NCI-H1092 treated with DMSO at 0.1 percent for 48 hours (cell line): Measurements from ENCODE around the gene NFATC1.
A peak's percentile ranks its signal among the peaks of the same experiment; 100 is the strongest.

Experiments
- DNase-seq: peaks from one replicate; lab custom pipeline; 2025; lab: John Stamatoyannopoulos, UW

NFATC1 gene

DNA sequence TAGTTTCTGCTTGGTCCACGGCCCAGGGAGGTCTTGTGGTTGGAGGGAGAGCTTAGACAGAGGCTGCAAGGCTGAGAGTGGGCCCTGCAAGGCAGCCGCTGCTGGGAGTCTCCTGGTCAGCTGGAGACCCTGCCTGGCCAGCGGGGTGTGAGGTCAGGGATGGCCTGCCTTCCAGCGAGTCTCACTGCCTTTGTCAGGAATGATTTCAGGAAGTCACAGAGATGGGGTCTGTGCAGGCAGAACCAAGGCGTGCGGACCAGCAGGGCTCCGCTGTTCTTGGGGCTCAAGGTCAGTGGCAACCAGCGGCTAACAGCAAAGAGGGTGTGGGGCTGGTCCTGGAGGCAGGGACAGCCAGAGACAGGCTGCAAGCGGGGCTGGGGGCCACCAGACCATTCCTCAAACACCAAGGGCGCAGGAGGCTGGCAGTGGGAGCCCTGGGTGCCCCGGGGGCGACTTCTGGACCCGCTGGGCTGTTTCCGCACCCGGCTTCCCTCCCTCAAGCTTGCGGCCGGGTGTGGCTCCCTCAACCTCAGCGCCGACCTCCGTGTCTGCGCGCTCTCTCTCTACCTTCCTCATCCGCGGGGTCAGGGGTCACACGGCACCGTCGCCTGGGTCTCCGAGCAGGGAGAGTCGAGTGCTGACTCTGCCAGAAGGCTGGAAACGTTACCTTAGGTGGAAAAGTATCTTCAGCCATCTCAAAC, 159.4 kb downstream of the NFATC1 start:
- DNase-seq = no peak

DNA sequence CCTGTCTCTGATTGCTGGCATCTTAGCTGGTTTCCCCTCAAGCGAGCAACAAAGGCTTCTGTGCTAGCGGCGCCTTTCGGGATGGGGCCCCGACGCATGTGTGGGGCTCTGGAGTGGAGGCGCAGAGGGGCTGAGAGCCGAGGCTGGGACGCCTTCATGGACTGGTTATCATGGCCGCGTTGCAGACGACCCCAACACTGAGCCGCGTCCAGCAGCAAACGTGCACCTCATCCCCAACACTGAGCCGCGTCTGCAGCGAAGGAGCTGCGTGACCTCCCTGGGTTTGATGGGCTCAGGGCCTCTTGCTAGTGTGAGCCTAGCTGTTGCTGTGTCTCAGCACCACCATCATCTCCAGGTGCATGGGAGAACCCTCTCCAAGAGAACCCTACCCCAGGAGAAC, 160.2 kb downstream of the NFATC1 start:
- DNase-seq = no peak

DNA sequence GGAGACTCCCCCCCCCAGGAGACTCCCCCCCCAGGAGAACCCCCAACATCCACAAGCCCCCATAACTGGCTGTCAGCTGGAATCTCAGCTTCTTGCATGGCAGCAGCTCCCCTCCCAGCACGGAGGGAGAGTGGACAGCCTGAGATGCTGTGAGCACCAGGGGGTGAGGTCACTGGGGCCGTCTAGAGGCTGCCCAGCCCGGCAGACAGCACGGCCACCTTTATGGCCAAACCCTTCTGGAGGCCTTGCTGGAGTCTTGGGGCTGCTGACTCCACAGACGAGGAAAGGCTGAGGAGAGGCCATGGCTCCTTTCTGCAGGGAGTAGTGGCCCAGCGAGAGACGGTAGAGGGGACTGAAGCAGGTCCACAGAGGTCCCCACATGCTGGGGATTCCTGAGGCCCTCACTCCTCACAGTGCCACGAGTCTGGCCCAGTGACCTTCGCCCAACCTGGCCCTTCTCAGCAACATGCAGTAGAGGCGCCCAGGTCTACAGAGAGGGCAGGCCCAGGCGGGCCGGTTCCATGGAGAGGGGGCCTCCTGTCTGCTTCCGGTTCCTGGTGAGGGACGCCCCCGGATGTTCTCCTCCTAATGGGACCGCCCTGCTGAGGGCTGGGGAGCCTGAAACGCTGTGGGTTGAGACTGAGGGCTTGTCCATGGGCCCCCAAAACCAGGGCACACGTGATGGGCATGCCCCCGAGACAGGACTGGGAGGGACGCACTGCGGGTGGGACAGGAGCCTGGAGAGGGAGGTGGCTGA, 161.3 kb downstream of the NFATC1 start:
- no peak for DNase-seq

DNA sequence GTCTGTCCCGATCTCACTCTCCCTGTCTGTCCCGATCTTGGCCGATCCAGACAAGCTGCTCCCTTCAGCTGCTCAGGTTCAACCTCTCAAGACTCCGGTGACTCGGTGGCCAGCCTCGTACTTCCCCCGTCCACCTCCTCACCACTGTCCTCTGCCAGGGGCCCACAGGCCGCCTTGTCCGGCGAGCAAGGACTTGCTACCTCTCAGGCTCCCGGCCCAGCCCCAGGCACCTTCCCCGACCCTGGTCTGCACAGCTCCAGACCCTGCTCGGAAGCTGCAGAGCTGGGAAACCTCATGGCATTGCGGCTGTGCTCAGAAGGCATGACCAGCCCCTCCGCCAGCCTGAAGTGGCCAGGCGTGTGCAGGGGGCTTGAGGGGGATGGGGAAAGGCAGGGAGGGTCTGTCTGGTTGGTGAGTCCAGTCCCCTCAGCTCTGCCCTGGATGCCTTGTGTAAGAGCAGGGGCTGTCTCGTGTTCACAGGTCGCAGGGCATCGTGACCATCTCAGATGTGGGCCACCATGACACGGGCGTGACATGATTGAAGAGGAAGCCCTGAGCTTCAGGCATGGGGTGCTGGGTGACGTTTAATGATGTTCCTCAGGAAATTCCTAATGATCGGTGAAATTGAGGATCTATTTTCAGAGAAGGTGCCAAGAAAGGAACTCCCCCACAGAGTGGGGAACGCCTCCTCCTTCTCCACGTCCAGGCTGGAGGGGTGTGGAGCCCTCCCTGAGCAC, 162.6 kb downstream of the NFATC1 start:
- no peak for DNase-seq

DNA sequence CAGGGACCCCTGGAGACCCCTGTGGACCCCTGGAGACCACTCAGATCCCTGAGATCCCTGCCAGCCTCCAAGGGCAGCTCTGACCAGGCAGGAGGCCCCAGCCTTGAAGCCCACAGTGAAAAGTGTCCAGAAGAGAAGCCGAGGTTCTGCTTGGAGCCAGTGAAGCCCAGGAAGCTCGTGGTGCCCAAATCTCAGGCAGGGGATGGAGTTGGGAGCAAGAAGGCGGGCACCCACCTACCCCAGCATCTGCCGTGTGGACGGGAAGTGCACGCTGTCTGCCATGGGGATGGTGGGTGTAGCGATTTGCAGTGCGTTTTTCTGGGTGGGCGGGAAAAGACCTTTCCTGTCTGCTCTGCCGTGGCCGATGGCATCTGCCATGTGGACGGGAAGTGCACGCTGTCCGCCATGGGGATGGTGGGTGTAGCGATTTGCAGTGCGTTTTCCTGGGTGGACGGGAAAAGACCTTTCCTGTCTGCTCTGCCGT, 163.2 kb downstream of the NFATC1 start:
- DNase-seq = no peak

DNA sequence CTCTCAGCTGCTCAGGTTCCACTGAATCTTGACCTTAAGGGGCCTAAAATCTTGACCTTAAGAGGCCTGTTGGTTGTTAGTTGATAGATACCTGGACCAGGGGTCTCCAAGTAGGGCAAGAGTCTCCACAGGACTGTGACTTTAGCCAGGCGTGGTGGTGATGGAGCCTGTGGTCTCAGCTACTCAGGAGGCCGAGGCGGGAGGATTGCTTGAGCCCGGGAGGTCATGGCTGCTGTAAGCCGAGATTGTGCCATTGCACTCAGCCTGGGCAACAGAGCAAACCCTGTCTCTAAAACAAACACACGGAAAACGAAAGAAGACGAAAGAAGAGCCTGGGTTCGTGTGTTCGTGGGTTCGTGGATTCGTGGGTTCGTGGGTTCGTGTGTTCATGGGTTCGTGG, 163.7 kb downstream of the NFATC1 start:
- DNase-seq = no peak

DNA sequence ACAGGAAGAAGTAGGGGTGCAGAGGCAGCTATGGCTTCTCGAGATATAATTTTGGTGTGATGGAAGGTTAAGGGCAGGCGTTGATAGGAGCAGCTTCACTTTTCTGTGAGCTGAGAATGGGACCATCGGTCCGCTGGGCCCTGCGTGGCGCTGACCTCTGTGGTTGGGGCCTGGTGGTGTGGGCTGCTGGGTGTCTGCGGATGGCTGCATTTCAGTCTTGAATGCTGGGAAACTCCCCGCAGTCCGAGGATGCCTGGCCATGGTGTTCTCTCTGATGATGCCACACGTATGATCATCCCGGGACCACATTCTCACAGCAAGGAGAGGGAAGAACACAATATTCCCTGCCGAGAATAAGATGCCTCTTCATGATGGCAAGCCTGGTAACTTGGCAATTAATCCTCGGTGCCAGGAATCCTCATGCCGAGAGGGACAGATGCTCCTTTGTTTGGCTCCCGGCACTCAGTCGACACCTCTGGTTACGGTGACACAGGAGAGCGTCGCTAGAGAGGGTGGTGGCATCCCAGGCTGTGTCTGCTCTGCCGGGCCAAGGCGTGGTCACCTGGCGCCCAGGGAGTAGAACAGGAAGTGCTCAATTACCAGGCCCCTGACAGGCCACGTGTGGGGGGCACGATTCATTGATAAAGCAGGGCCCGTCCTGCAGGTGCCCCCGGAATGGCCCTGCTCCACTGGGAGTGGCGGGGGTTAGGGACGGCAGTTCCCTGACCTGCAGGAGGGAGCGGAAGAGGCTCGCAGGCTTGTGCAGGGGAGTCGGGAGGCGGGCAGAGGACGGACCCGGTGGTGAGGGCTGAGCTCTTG, 164.5 kb downstream of the NFATC1 start:
- DNase-seq = no peak

DNA sequence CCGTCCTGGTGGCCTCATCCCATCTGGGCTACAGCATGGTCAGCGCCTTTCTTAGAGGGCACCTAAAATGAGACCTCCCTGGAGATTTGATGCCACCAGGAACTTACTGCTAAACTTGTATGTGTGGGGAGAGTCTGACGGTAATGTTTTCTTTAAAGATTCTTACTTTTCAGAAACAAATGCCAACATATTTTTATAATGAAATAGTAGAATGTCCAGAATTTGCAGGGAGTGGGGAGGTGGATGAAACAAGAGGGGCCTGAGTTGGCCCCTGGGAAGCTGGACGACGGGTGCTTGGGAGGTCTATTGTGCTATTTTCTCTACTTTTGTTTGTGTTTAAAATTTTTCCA, 165.1 kb downstream of the NFATC1 start:
- DNase-seq = no peak

DNA sequence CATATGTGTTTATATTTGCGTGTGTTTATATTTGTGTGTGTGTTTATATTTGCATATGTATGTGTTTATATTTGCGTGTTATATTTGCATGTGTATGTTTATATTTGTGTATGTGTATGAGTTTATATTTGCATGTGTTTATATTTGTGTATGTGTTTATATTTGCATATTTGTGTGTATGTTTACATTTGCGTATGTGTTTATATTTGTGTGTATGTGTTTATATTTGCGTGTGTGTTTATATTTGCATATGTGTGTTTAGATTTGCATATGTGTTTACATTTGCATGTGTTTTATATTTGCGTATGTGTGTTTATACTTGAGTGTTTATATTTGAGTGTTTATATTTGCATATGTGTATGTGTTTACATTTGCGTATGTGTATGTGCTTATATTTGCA, 168.2 kb downstream of the NFATC1 start:
- no peak for DNase-seq

DNA sequence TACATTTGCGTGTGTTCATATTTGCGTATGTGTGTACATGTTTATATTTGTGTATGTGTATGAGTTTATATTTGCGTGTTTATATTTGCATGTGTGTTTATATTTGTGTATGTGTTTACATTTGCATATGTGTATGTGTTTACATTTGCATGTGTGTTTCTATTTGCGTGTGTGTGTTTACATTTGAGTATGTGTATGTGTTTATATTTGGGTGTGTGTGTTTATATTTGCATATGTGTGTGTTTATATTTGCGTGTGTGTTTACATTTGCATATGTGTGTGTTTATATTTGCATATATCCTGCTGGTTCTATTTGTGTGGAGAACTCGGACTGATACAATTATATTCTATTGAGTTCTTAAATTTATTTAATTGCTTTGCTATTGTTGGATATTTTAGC, 168.7 kb downstream of the NFATC1 start:
- no peak for DNase-seq

DNA sequence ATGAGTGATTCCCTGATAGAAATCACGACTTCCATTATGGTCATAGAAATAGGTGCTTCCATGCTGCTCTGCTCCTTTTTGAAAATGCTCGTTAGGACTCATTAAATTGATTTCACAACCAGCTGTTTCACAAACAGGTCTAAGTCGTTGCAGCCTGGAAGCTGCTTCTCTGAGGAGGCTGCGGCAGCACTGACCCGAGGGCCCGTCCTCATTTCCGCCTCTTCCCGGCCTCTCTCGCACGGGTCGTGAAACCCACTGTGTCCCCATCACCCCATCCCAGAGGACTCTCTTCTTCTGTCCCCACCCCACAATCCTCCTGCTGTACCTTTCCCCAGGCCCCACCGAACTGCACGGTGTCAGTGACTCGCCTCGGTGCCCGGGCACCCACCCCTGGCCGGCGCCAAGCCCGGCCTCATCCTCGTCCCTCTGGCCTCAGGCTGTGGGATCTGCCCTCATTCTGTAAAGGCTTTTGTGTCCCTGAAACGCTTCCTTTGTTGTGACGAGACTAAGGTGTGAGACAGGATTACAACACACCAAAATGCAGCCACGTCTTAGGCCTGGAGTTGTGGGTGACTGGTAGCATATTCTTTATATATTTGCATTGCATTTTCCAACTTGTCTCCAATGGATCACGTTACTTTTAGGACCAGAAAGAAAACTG, 171.2 kb downstream of the NFATC1 start:
- DNase-seq = no peak

DNA sequence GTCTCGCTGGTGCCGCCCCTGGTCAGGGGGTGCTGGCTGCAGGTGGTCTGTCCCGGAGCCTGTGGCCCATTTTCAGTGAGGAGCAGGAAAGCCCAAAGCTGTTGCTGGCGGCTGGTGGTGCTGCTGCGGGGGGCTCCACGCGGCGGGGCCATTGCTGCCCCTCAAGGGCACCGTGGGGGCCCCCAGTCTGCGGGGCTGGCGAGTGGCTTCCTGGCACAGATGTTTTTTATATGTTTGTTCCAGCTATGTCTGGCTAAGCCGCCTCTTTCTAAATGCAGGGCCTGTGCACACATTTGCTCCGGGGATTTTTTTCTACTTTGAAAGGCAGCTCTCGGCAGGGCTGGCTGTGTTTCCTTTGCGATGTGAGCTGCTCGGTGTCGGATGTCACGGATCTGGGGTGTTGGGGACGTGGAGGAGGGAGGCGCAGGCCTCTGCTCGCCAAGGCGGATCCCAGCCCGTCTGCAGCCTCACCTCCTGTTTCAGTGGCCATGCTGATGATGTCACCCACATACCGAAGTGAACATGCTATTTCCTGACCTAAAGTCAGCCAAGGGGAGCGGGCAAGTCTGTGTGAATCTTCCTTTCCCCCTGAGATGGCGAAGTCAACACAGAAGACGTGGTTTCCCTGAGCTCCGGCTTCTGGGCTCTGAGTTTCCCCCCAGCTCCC, 171.9 kb downstream of the NFATC1 start:
- DNase-seq = peak; percentile 63

DNA sequence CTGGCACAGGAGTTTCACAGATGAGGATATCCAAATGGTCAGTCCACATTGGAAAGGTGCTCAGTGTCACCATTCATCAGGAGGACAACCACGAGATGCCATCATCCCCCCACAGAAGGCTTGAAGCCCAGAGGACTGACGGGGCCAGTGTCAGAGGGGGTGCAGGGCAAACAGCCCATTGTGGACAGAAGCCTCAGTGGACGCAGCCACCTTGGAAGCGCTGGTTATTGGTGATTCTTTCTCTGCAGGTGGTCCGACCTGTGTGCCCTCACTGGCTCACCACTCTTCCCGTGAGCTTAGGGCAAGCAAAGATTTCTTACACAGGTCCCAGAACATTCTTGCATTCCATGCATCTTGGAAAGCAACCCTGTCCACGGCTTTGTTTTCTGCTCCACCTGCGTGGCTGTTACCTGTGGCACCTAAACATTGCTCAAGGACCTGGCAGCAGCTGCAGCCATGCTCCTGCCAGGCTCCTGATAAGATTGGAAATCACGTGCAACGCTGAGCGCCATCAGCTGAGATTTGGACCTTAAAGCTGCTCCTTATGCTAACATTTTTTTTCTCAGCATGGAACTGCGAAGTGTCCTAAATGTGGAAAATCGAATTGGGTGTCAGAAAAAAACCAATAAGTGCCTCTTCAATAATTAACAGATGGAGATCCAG, 172.9 kb downstream of the NFATC1 start:
- no peak for DNase-seq

DNA sequence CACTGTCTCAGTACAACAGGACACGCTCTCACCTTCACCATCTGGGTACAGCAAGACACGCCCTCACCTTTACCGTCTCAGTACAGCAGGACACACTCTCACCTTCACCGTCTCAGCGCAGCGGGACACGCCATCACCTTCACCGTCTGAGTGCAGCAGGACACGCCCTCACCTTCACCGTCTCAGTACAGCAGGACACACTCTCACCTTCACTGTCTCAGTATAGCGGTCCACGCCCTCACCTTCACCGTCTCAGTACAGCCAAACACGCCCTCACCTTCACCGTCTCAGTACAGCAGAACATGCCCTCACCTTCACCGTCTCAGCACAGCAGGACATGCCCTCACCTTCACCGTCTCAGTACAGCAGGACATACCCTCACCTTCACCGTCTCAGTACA, 174.0 kb downstream of the NFATC1 start:
- no peak for DNase-seq

DNA sequence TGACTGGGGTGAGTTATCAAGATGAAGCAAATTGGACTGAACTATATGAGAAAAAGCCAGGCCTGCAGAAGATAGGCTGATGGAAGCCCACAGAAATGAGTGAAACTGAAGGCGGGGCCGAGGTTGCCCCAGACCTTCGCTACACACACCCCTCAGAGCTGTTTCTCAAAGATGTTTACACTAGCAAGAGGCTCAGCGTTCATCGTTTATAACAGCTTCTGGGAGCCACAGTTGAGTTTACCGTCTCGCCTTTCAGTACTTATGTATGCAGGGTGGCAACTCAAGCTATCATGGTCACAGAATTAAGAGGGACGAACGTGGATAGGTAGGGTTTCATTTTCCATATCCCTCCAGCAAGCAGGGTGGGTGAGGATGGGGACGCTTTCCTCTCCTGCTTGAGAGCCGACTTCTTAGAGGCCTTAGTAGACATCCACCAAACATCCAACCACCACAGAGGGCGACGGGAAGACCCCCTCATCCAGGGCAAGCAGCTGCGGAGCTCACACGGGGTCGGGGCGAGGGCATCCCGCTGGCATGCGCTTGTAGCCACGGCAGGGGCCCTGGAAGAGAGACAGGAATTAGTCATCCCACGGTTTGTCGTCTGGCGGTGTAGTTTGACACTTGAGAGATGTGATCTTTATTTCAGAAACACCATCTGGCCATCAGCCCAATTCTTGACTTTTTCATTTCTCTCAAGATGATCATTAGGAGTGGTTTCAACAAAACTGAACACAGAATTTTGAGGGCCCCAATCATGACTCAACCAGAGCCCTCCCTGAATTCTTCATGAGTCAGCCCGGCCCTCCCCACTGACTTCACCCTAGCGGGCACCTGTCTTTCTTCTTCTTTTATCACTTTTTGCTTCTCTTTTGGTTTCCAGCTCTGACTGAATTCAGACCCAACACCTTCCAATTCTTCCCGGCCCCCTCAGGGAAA, 174.8 kb downstream of the NFATC1 start:
- DNase-seq = peak; percentile 82

DNA sequence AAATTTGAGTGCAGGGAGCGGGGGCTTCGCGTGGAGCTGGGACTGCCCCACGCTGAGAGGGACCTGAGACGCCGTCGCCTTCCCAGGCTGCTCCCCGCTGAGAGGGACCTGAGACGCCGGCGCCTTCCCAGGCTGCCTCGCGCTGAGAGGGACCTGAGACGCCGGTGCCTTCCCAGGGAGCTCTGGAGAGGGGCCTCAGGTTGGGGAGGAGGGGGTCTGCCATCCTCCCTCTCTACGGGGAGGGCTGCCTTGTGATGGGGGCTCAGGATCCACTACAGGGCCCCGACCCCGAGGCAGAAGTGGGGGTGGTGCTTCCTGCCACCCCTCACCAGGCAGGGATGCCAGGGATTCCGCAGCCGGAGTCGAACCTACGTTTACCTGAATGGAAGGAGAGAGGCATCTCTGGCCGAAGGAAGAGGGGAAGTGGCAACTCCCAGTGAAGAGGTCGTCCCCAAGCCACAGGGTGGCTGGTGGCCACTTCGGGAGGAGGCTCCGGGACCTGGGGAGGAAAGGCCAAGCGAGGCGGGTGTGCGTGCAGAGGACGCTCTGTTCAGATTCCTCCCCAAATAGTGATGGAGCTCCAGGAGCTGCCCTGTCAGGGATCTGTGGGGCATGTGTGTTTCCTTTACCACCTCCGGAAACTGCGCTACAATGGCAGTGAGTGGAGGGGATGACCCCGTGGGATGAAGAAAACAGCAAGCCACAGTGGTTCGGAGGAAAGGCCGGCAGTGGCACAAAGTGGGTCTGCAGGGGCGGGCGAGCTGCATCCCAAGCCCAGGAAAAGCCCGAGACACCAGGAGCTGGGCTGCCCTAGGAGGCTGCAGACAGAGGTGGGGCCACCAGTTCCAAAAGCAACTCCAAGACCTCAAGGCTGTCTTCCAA, 175.7 kb downstream of the NFATC1 start:
- no peak for DNase-seq

DNA sequence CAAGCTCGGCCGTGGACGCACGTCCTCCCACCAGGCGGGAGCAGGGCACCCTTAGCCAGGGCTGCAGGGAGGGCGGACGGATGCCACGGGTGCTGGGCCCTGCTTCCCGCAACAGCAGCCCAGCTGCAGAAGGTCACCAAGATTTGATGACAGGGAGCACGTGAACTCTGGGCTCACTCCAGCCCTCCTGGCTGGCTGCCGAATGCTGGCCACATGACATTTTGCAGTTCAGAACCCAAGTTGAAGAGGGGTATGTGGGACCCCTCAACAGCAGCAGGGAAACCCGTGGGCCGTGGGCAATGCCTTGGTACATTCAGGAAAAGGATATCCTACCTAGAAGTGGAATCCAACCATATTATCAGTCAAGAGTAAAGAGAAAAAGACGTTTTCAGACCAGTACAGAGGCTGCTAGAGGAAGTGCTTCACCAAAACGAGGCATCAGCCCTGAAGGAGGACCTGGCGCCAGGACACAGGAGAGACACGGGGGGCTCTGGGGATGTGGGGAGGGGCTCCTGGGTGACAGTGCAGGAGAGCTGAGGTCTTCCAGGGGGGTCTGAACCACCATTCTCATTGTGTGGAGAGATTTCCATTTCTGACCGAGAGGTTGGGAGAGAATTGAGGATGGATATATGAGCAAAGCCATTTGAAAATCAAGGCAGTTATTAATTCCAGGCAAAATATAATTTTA, 176.5 kb downstream of the NFATC1 start:
- no peak for DNase-seq
